Tibial nerve (tissue), 4 donors: ENCODE results near the gene SIPA1L3.

ENCODE experiments used
- CTCF ChIP-seq, 5 experiments: fragments of 200-600 bp in 3 of 5; fragments of 450-650 bp in 2 of 5; sonication (generic) in 3 of 5; IDR thresholded peaks; one replicate each; pipeline ENCODE4 v1.5.1; 2016 to 2019; ENCODE audit warnings: antibody characterized with exemption in 5 of 5, mild to moderate bottlenecking in 3 of 5, moderate library complexity in 2 of 5
- EP300 ChIP-seq, 2 donors: sonication (generic); formaldehyde crosslinking; IDR thresholded peaks; one replicate each; pipeline ENCODE4 v1.6.1; 2017; ENCODE audit warnings: antibody characterized with exemption in 2 of 2, mild to moderate bottlenecking in 1 of 2
- POLR2A ChIP-seq, 2 donors: fragments of 450-650 bp; IDR thresholded peaks; one replicate each; pipeline ENCODE4 v1.6.1; 2017; ENCODE audit warnings: antibody characterized with exemption in 2 of 2, mild to moderate bottlenecking in 2 of 2, moderate library complexity in 2 of 2

GRCh38 chr19:38213911-38214625, 307.1 kb downstream of the SIPA1L3 start:
- no peak for TF ChIP-seq CTCF (IDR thresholded peaks at IDR 0.05)
- no peak for TF ChIP-seq POLR2A (IDR thresholded peaks at IDR 0.05)
- no peak for TF ChIP-seq EP300 (IDR thresholded peaks at IDR 0.05)
